Measurements from ENCODE around the gene GSK3B. TPM values are rescaled to one million over a fixed set of nuclear protein-coding genes. Genes with fewer than 3 reads are reported as not detected.

The GSK3B gene
- total RNA-seq, 1 experiment from 2014 or later = 56.6 TPM

DNA sequence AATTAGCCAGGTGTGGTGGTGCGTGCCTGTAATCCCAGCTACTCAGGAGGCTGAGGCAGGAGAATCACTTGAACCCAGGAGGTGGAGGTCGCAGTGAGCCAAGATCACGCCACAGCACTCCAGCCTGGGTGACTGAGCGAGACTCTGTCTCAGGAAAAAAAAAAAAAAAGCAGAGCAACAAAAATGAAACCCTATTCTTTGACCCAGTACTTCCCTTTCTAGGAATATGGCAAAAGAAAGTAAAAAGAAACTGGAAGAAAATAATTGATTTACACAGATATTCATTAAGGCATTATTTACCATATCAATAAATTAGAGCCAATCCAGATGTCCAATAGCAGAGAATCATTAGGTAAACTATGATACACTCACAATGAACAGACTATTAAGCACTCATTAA is 67.0 kb downstream of the GSK3B start:
- Histone ChIP-seq H3K4me3 (ENCODE audit: low read depth, low read length, poor library complexity, severe bottlenecking) (no peak overlapping the region), H3K27ac (ENCODE audit: low read depth, low read length, poor library complexity, severe bottlenecking) (no peak overlapping the region), H3K36me3 (ENCODE audit: insufficient read depth, low read length, poor library complexity, severe bottlenecking) (no peaks in the 10 kb centered on the region), H3K9me3 (ENCODE audit: low read depth, low read length, poor library complexity, severe bottlenecking) (no peaks in the 10 kb centered on the region), H3K4me1 (ENCODE audit: insufficient read depth, low read length, poor library complexity, severe bottlenecking) (peaks cover 13% of the 10 kb centered on the region), H3K27me3 (replicated peaks; ENCODE audit: insufficient read depth, low read depth, low read length, poor library complexity) (no peaks in the 10 kb centered on the region)
- ChIA-PET CTCF (no interaction called here), POLR2A (ENCODE audit: low non-redundant PET) (no interaction called here)
- TF ChIP-seq, protein P1, sequence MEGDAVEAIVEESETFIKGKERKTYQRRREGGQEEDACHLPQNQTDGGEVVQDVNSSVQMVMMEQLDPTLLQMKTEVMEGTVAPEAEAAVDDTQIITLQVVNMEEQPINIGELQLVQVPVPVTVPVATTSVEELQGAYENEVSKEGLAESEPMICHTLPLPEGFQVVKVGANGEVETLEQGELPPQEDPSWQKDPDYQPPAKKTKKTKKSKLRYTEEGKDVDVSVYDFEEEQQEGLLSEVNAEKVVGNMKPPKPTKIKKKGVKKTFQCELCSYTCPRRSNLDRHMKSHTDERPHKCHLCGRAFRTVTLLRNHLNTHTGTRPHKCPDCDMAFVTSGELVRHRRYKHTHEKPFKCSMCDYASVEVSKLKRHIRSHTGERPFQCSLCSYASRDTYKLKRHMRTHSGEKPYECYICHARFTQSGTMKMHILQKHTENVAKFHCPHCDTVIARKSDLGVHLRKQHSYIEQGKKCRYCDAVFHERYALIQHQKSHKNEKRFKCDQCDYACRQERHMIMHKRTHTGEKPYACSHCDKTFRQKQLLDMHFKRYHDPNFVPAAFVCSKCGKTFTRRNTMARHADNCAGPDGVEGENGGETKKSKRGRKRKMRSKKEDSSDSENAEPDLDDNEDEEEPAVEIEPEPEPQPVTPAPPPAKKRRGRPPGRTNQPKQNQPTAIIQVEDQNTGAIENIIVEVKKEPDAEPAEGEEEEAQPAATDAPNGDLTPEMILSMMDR (conservative IDR thresholded peaks at IDR 0.05; ENCODE audit: low read depth, low read length) = no peak
- no peak for TF ChIP-seq EZH2 (IDR thresholded peaks at IDR 0.05; ENCODE audit: borderline replicate concordance, low read depth, low read length, poor library complexity, severe bottlenecking)
- DNase-seq (ENCODE audit: low spot score) = no peak
- intact Hi-C loops (cut with micrococcal nuclease; ENCODE audit: unreplicated experiment) = no loop called here
- BruUV-seq (replicated peaks) = no TSS peak

GRCh38 chr3:120025520-120025919 is 68.7 kb downstream of the GSK3B start:
- Histone ChIP-seq H3K9me3 (ENCODE audit: low read depth, low read length, poor library complexity, severe bottlenecking) (no peaks in the 10 kb centered on the region), H3K27me3 (replicated peaks; ENCODE audit: insufficient read depth, low read depth, low read length, poor library complexity) (no peaks in the 10 kb centered on the region), H3K27ac (ENCODE audit: low read depth, low read length, poor library complexity, severe bottlenecking) (no peak overlapping the region), H3K4me3 (ENCODE audit: low read depth, low read length, poor library complexity, severe bottlenecking) (no peak overlapping the region), H3K36me3 (ENCODE audit: insufficient read depth, low read length, poor library complexity, severe bottlenecking) (no peaks in the 10 kb centered on the region), H3K4me1 (ENCODE audit: insufficient read depth, low read length, poor library complexity, severe bottlenecking) (peaks cover 10% of the 10 kb centered on the region)
- TF ChIP-seq, protein P1 (conservative IDR thresholded peaks at IDR 0.05; ENCODE audit: low read depth, low read length) = no peak
- TF ChIP-seq EZH2 (IDR thresholded peaks at IDR 0.05; ENCODE audit: borderline replicate concordance, low read depth, low read length, poor library complexity, severe bottlenecking) = no peak
- ChIA-PET CTCF (no interaction called here), POLR2A (ENCODE audit: low non-redundant PET) (no interaction called here)
- intact Hi-C loops (cut with micrococcal nuclease; ENCODE audit: unreplicated experiment) = no loop called here
- BruUV-seq (replicated peaks) = no TSS peak
- DNase-seq (ENCODE audit: low spot score) = no peak

GRCh38 chr3:120024103-120024502 is 70.1 kb downstream of the GSK3B start:
- Histone ChIP-seq H3K27me3 (replicated peaks; ENCODE audit: insufficient read depth, low read depth, low read length, poor library complexity) (no peaks in the 10 kb centered on the region), H3K4me1 (ENCODE audit: insufficient read depth, low read length, poor library complexity, severe bottlenecking) (peaks cover 9% of the 10 kb centered on the region), H3K4me3 (ENCODE audit: low read depth, low read length, poor library complexity, severe bottlenecking) (no peak overlapping the region), H3K27ac (ENCODE audit: low read depth, low read length, poor library complexity, severe bottlenecking) (no peak overlapping the region), H3K36me3 (ENCODE audit: insufficient read depth, low read length, poor library complexity, severe bottlenecking) (no peaks in the 10 kb centered on the region), H3K9me3 (ENCODE audit: low read depth, low read length, poor library complexity, severe bottlenecking) (no peaks in the 10 kb centered on the region)
- TF ChIP-seq, protein P1 (conservative IDR thresholded peaks at IDR 0.05; ENCODE audit: low read depth, low read length) = no peak
- no peak for TF ChIP-seq EZH2 (IDR thresholded peaks at IDR 0.05; ENCODE audit: borderline replicate concordance, low read depth, low read length, poor library complexity, severe bottlenecking)
- POLR2A ChIA-PET (ENCODE audit: low non-redundant PET) = no interaction called here
- intact Hi-C loops (cut with micrococcal nuclease; ENCODE audit: unreplicated experiment) = no loop called here
- no TSS peak for BruUV-seq (replicated peaks)
- DNase-seq (ENCODE audit: low spot score) = no peak
- CTCF ChIA-PET = no interaction called here
